OCI-LY7 (cell line): ENCODE measurements around the gene PGLYRP2. TPM values are rescaled to one million over a fixed set of nuclear protein-coding genes. Genes with fewer than 3 reads are reported as not detected.

ENCODE experiments used
- Bru-seq: library from RNA; stranded (reverse); fragments of 400-500 nt; gene quantifications from one replicate; lab custom pipeline; 2021; lab: Mats Ljungman, UMichigan
- BruChase-seq, 2 experiments: library from RNA; stranded (reverse); fragments of 400-500 nt; gene quantifications; one replicate each; lab custom pipeline; 2021; lab: Mats Ljungman, UMichigan
- BruUV-seq: library from RNA; stranded (reverse); fragments of 400-500 nt; replicated peaks from 2 replicates; lab custom pipeline; 2021; lab: Mats Ljungman, UMichigan
- CTCF ChIA-PET: fragments of 300-600 bp; sonication (Branson Sonifier 250); formaldehyde crosslinking; loops from one replicate; lab custom pipeline; 2022; ENCODE audit warnings: antibody characterized with exemption; ENCODE audit not compliant: unreplicated experiment; lab: Charles Lee
- POLR2A ChIA-PET: fragments of 300-600 bp; sonication (Branson Sonifier 250); formaldehyde crosslinking; loops from one replicate; lab custom pipeline; 2022; ENCODE audit warnings: antibody characterized with exemption; lab: Charles Lee
- DNase-seq: peaks from one replicate; pipeline ENCODE4 v3.0.0-alpha.2; 2015; ENCODE audit warnings: low spot score
- H2AFZ ChIP-seq: fragments of 200-600 bp; sonication (generic), shearing (Covaris generic); 2 replicates; pipeline ENCODE4 v1.6.1; 2014; ENCODE audit warnings: mild to moderate bottlenecking, antibody characterized with exemption, low read length, moderate library complexity
- H3K27ac ChIP-seq: fragments of 200-600 bp; sonication (generic); 2 replicates; pipeline ENCODE4 v1.5.1; 2014; ENCODE audit warnings: mixed run types, low read depth, mild to moderate bottlenecking, moderate library complexity, low read length, inconsistent platforms; ENCODE audit not compliant: poor library complexity, severe bottlenecking
- H3K36me3 ChIP-seq: fragments of 200-600 bp; sonication (generic); 2 replicates; pipeline ENCODE4 v1.6.1; 2014; ENCODE audit warnings: mild to moderate bottlenecking, antibody characterized with exemption, low read length, moderate library complexity, mixed read lengths; ENCODE audit not compliant: insufficient read depth
- H3K4me1 ChIP-seq: fragments of 200-600 bp; sonication (generic); 2 replicates; pipeline ENCODE4 v1.5.1; 2014; ENCODE audit warnings: mild to moderate bottlenecking, low read length; ENCODE audit not compliant: insufficient read depth, poor library complexity, severe bottlenecking
- H3K4me2 ChIP-seq: fragments of 200-600 bp; sonication (generic); 2 replicates; pipeline ENCODE4 v1.6.1; 2014; ENCODE audit warnings: mild to moderate bottlenecking, low read length
- H3K4me3 ChIP-seq: fragments of 200-600 bp; sonication (generic); 2 replicates; pipeline ENCODE4 v1.5.1; 2014; ENCODE audit warnings: mild to moderate bottlenecking, low read depth, low read length; ENCODE audit not compliant: poor library complexity, severe bottlenecking
- H3K79me2 ChIP-seq: fragments of 200-600 bp; sonication (generic); 2 replicates; pipeline ENCODE4 v1.6.1; 2016; ENCODE audit warnings: low read depth, mild to moderate bottlenecking, low read length, moderate library complexity, mixed read lengths; ENCODE audit not compliant: insufficient read depth
- H3K9me2 ChIP-seq: fragments of 200-600 bp; sonication (generic); 2 replicates; pipeline ENCODE4 v1.6.1; 2016; ENCODE audit warnings: mild to moderate bottlenecking, low read length, mixed read lengths; ENCODE audit not compliant: insufficient read depth
- H3K9me3 ChIP-seq: fragments of 200-600 bp; sonication (generic); 2 replicates; pipeline ENCODE4 v1.6.1; 2014; ENCODE audit warnings: mild to moderate bottlenecking, mixed run types, low read length, mixed read lengths
- H4K20me1 ChIP-seq: fragments of 200-600 bp; sonication (generic); 2 replicates; pipeline ENCODE4 v1.6.1; 2014; ENCODE audit warnings: mild to moderate bottlenecking, antibody characterized with exemption, low read length, moderate library complexity, mixed read lengths; ENCODE audit not compliant: insufficient read depth
- EZH2phosphoT487 ChIP-seq: fragments of 200-600 bp; sonication (generic); IDR thresholded peaks from 2 replicates; pipeline ENCODE4 v1.6.1; 2018; ENCODE audit warnings: low read depth, borderline replicate concordance, mild to moderate bottlenecking, mixed run types, antibody characterized with exemption, low read length, moderate library complexity, mixed read lengths
- intact Hi-C: fragments of 100-400 bp; cut with micrococcal nuclease; formaldehyde crosslinking; loops from one replicate; pipeline ENCODE4 v1.10.0; 2022; ENCODE audit not compliant: unreplicated experiment
- long read RNA-seq: library from polyadenylated mRNA; stranded (forward); transcript quantifications from one replicate; pipeline ENCODE4 v2.0.0, GENCODE V29; 2022
- total RNA-seq, 2 experiments: library from RNA; depleted of rRNA in 1 of 2; stranded (reverse); fragments of >200 nt in 1 of 2; shearing (Covaris generic) in 1 of 2; gene quantifications; 2 replicates each; pipeline ENCODE4 v1.2.3, GENCODE V29; 2014 to 2022
- TF ChIP-seq, protein P1 (sequence below): fragments of 200-600 bp; sonication (generic); conservative IDR thresholded peaks from 2 replicates; pipeline ENCODE4 v1.5.1; 2014; ENCODE audit warnings: mild to moderate bottlenecking, antibody characterized with exemption, low read length, moderate library complexity, mixed read lengths

Gene PGLYRP2, protein sequence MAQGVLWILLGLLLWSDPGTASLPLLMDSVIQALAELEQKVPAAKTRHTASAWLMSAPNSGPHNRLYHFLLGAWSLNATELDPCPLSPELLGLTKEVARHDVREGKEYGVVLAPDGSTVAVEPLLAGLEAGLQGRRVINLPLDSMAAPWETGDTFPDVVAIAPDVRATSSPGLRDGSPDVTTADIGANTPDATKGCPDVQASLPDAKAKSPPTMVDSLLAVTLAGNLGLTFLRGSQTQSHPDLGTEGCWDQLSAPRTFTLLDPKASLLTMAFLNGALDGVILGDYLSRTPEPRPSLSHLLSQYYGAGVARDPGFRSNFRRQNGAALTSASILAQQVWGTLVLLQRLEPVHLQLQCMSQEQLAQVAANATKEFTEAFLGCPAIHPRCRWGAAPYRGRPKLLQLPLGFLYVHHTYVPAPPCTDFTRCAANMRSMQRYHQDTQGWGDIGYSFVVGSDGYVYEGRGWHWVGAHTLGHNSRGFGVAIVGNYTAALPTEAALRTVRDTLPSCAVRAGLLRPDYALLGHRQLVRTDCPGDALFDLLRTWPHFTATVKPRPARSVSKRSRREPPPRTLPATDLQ
- not detected in 2 replicates for total RNA-seq (2014; rRNA removed; shearing (Covaris generic))
- not detected in 2 replicates for total RNA-seq (2022)
- not detected for Bru-seq, nascent RNA
- BruChase-seq, experiment 1, labeled RNA remaining after a 6-hour chase: percentile 13 among the genes with signal in this experiment
- BruChase-seq, experiment 2, labeled RNA remaining after a 2-hour chase: not detected
- long read RNA-seq, partial matches to known transcripts: 0 of 2 reads
- long read RNA-seq, other reads (novel, unspliced or antisense): 2 of 2 reads

DNA sequence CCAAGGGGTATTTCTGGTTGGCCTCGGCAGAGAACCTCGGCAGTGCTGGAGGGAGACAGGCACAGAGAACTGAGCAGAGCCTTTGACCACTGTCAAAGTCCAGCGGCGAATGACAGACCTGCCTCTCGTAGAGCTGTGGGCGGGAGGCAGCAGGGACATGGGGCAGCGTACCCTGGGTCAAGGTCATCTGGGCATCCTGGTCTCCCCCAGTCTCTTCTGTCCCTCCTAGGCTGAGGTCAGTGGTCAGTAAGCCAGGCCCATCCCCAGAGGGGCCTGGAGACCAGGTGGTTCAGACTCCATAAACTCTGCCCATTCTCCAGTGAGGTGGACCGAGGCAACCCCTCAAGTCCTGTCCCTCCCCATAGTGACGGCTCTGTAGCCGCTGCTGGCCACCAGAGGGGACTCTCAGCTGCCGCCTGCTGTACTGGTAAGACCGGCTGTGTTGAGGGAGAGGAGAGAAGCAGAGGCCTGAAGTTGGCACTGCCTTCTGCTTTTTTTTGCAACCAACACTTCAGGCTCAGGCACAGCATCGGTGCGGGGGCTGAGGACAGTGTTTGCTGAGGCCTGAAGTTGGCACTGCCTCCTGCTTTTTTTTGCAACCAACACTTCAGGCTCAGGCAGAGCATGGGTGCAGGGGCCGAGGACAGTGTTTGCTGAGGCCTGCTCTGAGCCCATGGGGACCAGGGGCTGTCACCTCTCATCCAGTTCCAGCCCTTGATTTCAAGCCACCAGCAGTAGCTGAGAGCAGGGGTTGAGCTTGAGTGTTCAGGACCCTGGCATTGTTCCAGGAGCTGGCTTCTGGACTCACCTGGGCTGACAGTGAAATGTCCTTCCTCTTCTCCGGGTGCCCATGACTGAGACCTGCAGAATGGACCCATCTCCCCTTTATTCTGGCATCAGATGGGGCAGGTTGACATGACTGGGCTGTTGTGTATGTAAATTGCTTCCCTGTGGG lies at the start of gene PGLYRP2:
Gene PGLYRP2 (minus strand): TSS at position 111 of the 955 bp plus-strand sequence. CDS start 130 bp downstream, outside the sequence.
- ChIA-PET CTCF (no interaction called here), POLR2A (no interaction called here)
- no peak within 1 kb of the TSS for H2AFZ ChIP-seq

DNA sequence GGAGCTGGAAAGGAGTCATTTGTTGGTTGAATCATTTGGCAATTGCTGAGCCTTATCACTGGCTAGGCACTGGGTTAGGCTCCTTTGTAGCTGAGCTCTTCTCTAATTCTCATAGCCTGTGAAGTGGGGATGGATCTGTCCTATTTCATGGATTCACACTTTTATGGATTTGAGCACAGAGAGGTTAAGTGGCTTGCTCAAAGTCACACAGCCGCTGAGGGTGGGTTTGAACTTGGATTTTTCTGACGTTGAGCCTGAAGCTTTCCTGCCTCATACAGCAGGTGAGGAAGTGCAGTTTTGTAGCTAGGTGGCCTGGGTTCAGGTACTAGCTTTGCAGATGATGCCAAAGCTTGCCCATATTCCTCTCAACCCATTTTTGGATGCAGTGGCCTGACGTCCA lies 48.4 kb upstream of the PGLYRP2 start:
- H3K27ac ChIP-seq: no peak overlapping the region
- no peak for DNase-seq
- BruUV-seq: no TSS peak
- no peaks in the 10 kb centered on the region for H3K9me3 ChIP-seq
- H3K79me2 ChIP-seq: no peaks in the 10 kb centered on the region
- CTCF ChIA-PET: no interaction called here
- no peaks in the 10 kb centered on the region for H3K36me3 ChIP-seq
- intact Hi-C loops: no loop called here
- H3K9me2 ChIP-seq: no peaks in the 10 kb centered on the region
- H3K4me1 ChIP-seq: no peaks in the 10 kb centered on the region
- H2AFZ ChIP-seq: no peak overlapping the region
- H4K20me1 ChIP-seq: no peaks in the 10 kb centered on the region
- POLR2A ChIA-PET: no interaction called here
- H3K4me3 ChIP-seq: no peak overlapping the region
- H3K4me2 ChIP-seq: no peak overlapping the region
- TF ChIP-seq EZH2phosphoT487: no peak
- TF ChIP-seq, protein P1, sequence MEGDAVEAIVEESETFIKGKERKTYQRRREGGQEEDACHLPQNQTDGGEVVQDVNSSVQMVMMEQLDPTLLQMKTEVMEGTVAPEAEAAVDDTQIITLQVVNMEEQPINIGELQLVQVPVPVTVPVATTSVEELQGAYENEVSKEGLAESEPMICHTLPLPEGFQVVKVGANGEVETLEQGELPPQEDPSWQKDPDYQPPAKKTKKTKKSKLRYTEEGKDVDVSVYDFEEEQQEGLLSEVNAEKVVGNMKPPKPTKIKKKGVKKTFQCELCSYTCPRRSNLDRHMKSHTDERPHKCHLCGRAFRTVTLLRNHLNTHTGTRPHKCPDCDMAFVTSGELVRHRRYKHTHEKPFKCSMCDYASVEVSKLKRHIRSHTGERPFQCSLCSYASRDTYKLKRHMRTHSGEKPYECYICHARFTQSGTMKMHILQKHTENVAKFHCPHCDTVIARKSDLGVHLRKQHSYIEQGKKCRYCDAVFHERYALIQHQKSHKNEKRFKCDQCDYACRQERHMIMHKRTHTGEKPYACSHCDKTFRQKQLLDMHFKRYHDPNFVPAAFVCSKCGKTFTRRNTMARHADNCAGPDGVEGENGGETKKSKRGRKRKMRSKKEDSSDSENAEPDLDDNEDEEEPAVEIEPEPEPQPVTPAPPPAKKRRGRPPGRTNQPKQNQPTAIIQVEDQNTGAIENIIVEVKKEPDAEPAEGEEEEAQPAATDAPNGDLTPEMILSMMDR: no peak

More for the DNA sequence above, at the start of gene PGLYRP2:
- intact Hi-C loops: no loop called here
- no TSS peak for BruUV-seq
- TF ChIP-seq EZH2phosphoT487: no peak
- TF ChIP-seq, protein P1: no peak
- Histone ChIP-seq H3K9me3 (no peaks in the 10 kb centered on the region), H3K4me3 (no peak within 1 kb of the TSS), H4K20me1 (no peaks in the 10 kb centered on the region), H3K27ac (no peak within 1 kb of the TSS), H3K9me2 (no peaks in the 10 kb centered on the region), H3K36me3 (no peaks in the 10 kb centered on the region), H3K4me1 (no peaks in the 10 kb centered on the region), H3K79me2 (no peaks in the 10 kb centered on the region), H3K4me2 (no peak within 1 kb of the TSS)
- DNase-seq: no peak
